Loucy (cell line): ENCODE results near the gene TGOLN2.

ENCODE experiments used
- EZH2phosphoT487 ChIP-seq: fragments of 200-600 bp; IDR thresholded peaks from 2 replicates; pipeline ENCODE4 v1.6.1; 2018; ENCODE audit warnings: antibody characterized with exemption, mild to moderate bottlenecking, moderate library complexity, borderline replicate concordance
- TF ChIP-seq, protein P1 (sequence below): fragments of 200-600 bp; sonication (generic); conservative IDR thresholded peaks from 2 replicates; pipeline ENCODE4 v1.5.1; 2014; ENCODE audit warnings: mild to moderate bottlenecking, antibody characterized with exemption, low read length

- TF ChIP-seq, protein P1, sequence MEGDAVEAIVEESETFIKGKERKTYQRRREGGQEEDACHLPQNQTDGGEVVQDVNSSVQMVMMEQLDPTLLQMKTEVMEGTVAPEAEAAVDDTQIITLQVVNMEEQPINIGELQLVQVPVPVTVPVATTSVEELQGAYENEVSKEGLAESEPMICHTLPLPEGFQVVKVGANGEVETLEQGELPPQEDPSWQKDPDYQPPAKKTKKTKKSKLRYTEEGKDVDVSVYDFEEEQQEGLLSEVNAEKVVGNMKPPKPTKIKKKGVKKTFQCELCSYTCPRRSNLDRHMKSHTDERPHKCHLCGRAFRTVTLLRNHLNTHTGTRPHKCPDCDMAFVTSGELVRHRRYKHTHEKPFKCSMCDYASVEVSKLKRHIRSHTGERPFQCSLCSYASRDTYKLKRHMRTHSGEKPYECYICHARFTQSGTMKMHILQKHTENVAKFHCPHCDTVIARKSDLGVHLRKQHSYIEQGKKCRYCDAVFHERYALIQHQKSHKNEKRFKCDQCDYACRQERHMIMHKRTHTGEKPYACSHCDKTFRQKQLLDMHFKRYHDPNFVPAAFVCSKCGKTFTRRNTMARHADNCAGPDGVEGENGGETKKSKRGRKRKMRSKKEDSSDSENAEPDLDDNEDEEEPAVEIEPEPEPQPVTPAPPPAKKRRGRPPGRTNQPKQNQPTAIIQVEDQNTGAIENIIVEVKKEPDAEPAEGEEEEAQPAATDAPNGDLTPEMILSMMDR, result no peak
- no peak for TF ChIP-seq EZH2phosphoT487
These were observed 12.9 kb downstream of the TGOLN2 start for GRCh38 chr2:85314884-85315242.
